GM12873 (cell line): ENCODE results near the gene SYNGR3.

Experiments used
- CTCF ChIP-seq: IDR thresholded peaks from 2 replicates; pipeline ENCODE4 v1.5.1; 2012; ENCODE audit warnings: low read depth, mild to moderate bottlenecking, moderate library complexity, low read length, control low read depth; ENCODE audit not compliant: insufficient read depth; ENCODE audit errors: missing control alignments

The SYNGR3 gene

GRCh38 chr16:1964506-1965395 lies 25.0 kb upstream of the SYNGR3 start, which contains the start of gene RPS2:
Gene RPS2 (minus strand): TSS chr16:1964826. CDS start chr16:1964625, 201 bp downstream.
- no peak for TF ChIP-seq CTCF

- no peak for TF ChIP-seq CTCF
These were observed 24.3 kb upstream of the SYNGR3 start for GRCh38 chr16:1965396-1966001.

DNA sequence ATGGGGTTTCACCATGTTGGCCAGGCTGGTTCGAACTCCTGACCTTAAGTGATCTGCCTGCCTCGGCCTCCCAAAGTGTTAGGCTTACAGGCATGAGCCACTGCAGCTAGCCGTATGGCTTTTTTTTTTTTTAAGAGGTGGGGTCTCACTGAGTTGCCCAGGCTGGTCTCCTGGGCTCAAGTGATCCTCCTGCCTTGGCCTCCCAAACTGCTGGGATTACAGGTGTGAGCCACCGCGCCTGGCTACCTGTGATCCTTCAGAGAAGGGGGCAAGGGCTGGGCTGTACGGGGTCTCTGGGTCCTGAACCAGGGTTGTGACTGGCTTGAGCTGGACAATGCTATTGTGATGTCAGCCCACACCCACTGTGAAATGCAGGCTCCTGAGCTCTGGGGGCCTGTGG lies 23.3 kb upstream of the SYNGR3 start, which contains the start of gene RNF151:
RNF151 (plus strand) TSS at position 397 of the 400 bp plus-strand sequence. CDS start 26 bp downstream, outside the sequence.
- TF ChIP-seq CTCF: no peak

DNA sequence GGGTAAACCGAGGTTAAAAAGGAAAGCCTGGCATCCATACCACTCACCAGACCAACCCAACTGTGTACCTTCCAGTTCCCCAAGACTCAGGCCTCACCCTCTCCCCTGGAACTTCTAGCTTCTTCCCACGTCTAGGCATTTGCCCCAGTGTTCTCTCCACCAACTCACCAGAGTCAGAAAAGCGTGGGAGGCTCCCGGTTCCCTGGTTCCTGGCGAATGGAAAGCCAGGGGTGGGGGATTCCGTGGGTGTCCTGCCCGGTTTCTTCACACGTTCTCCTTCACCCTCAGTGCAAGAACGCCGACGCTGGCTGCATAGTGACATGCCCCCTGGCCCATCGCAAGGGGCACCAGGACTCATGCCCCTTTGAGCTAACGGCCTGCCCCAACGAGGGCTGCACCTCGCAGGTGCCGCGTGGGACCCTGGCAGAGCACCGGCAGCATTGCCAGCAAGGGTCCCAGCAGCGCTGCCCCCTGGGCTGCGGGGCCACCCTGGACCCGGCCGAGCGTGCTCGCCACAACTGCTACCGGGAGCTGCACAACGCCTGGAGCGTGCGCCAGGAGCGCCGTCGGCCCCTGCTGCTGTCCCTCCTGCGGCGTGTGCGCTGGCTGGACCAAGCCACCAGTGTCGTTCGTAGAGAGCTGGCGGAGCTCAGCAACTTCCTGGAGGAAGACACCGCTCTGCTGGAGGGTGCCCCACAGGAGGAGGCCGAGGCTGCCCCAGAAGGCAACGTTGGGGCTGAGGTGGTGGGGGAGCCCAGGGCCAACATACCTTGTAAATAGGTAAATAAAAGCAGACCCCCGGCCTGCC lies 21.4 kb upstream of the SYNGR3 start:
- no peak for TF ChIP-seq CTCF

- TF ChIP-seq CTCF: no peak
These were observed 17.8 kb upstream of the SYNGR3 start, which contains the start of gene TBL3 for GRCh38 chr16:1971796-1972489. Gene TBL3 (plus strand): TSS chr16:1972053. CDS start chr16:1972165, 112 bp downstream.

GRCh38 chr16:1972490-1972877 lies 17.3 kb upstream of the SYNGR3 start:
- no peak for TF ChIP-seq CTCF
